A673 (cell line): ENCODE measurements around the gene OBSCN. TPM values are rescaled to one million over a fixed set of nuclear protein-coding genes. Genes with fewer than 3 reads are reported as not detected.

ENCODE experiments used
- BruUV-seq: library from RNA; stranded (reverse); fragments of 400-500 nt; replicated peaks from 2 replicates; lab custom pipeline; 2021; lab: Mats Ljungman, UMichigan
- CTCF ChIA-PET: fragments of 300-600 bp; sonication (Branson Sonifier 250); formaldehyde crosslinking; loops from one replicate; lab custom pipeline; 2022; ENCODE audit warnings: antibody characterized with exemption; lab: Charles Lee
- POLR2A ChIA-PET: fragments of 300-600 bp; sonication (Branson Sonifier 250); formaldehyde crosslinking; loops from one replicate; lab custom pipeline; 2022; ENCODE audit warnings: antibody characterized with exemption; ENCODE audit not compliant: low non-redundant PET; lab: Charles Lee
- DNase-seq: peaks from one replicate; pipeline ENCODE4 v3.0.0-alpha.2; 2015; ENCODE audit warnings: low spot score
- H3K27ac ChIP-seq: fragments of 200-600 bp; sonication (generic); 2 replicates; pipeline ENCODE4 v1.5.1; 2016; ENCODE audit warnings: mixed run types, low read depth, mild to moderate bottlenecking, mixed read lengths, antibody characterized with exemption, low read length; ENCODE audit not compliant: poor library complexity, severe bottlenecking
- H3K27me3 ChIP-seq: fragments of 200-600 bp; sonication (generic); replicated peaks from 2 replicates; pipeline ENCODE4 v1.6.1; 2017; ENCODE audit warnings: mixed run types, low read depth, mild to moderate bottlenecking, mixed read lengths, antibody characterized with exemption, low read length; ENCODE audit not compliant: insufficient read depth, poor library complexity
- H3K36me3 ChIP-seq: fragments of 200-600 bp; sonication (generic); 2 replicates; pipeline ENCODE4 v1.6.1; 2016; ENCODE audit warnings: mixed run types, mild to moderate bottlenecking, mixed read lengths, antibody characterized with exemption, low read length; ENCODE audit not compliant: insufficient read depth, poor library complexity, severe bottlenecking
- H3K4me1 ChIP-seq: fragments of 200-600 bp; sonication (generic); 2 replicates; pipeline ENCODE4 v1.6.1; 2017; ENCODE audit warnings: mixed run types, mild to moderate bottlenecking, mixed read lengths, antibody characterized with exemption, low read length; ENCODE audit not compliant: insufficient read depth, poor library complexity, severe bottlenecking
- H3K4me3 ChIP-seq: fragments of 200-600 bp; sonication (generic); 2 replicates; pipeline ENCODE4 v1.5.1; 2016; ENCODE audit warnings: low read depth, mixed run types, mild to moderate bottlenecking, mixed read lengths, low read length; ENCODE audit not compliant: poor library complexity, severe bottlenecking
- H3K9me3 ChIP-seq: fragments of 200-600 bp; sonication (generic); 2 replicates; pipeline ENCODE4 v1.6.1; 2016; ENCODE audit warnings: mixed run types, low read depth, mild to moderate bottlenecking, mixed read lengths, antibody characterized with exemption, low read length; ENCODE audit not compliant: poor library complexity, severe bottlenecking
- CTCF ChIP-seq: fragments of 300-800, 200-600 bp; sonication (generic); conservative IDR thresholded peaks from 2 replicates; pipeline ENCODE4 v1.5.1; 2017; ENCODE audit warnings: low read depth, mild to moderate bottlenecking, antibody characterized with exemption, low read length, moderate library complexity, mixed read lengths
- EZH2 ChIP-seq: fragments of 200-600 bp; sonication (generic); IDR thresholded peaks from 2 replicates; pipeline ENCODE4 v1.6.1; 2017; ENCODE audit warnings: borderline replicate concordance, low read depth, mild to moderate bottlenecking, mixed read lengths, antibody characterized with exemption, low read length; ENCODE audit not compliant: poor library complexity, severe bottlenecking
- intact Hi-C: fragments of 100-400 bp; cut with micrococcal nuclease; formaldehyde crosslinking; loops from one replicate; pipeline ENCODE4 v1.10.0; 2022; ENCODE audit not compliant: unreplicated experiment
- total RNA-seq: library from RNA; stranded (reverse); gene quantifications from 2 replicates; pipeline ENCODE4 v1.2.3, GENCODE V29; 2021

OBSCN gene
- total RNA-seq, 1 experiment from 2014 or later: 37.7 TPM

GRCh38 chr1:228263636-228264035 is 55.8 kb downstream of the OBSCN start:
- H3K4me3 ChIP-seq: no peak overlapping the region
- POLR2A ChIA-PET: no interaction called here
- no peaks in the 10 kb centered on the region for H3K27me3 ChIP-seq
- TF ChIP-seq CTCF (no peak), EZH2 (no peak)
- H3K36me3 ChIP-seq: peaks cover 13% of the 10 kb centered on the region
- CTCF ChIA-PET: no interaction called here
- peaks cover 11% of the 10 kb centered on the region for H3K9me3 ChIP-seq
- H3K27ac ChIP-seq: no peak overlapping the region
- no TSS peak for BruUV-seq
- intact Hi-C loops: no loop called here
- DNase-seq: no peak
- no peaks in the 10 kb centered on the region for H3K4me1 ChIP-seq

GRCh38 chr1:228264090-228264829 is 56.4 kb downstream of the OBSCN start:
- H3K4me1 ChIP-seq: no peaks in the 10 kb centered on the region
- H3K9me3 ChIP-seq: peaks cover 11% of the 10 kb centered on the region
- no peak overlapping the region for H3K27ac ChIP-seq
- H3K27me3 ChIP-seq: no peaks in the 10 kb centered on the region
- TF ChIP-seq CTCF (no peak), EZH2 (no peak)
- no peak overlapping the region for H3K4me3 ChIP-seq
- no peak for DNase-seq
- intact Hi-C loops: no loop called here
- H3K36me3 ChIP-seq: peaks cover 8% of the 10 kb centered on the region
- no TSS peak for BruUV-seq
- CTCF ChIA-PET: no interaction called here
- POLR2A ChIA-PET: no interaction called here

- Histone ChIP-seq H3K4me1 (no peaks in the 10 kb centered on the region), H3K9me3 (peaks cover 11% of the 10 kb centered on the region), H3K27ac (no peak overlapping the region), H3K27me3 (no peaks in the 10 kb centered on the region), H3K36me3 (peaks cover 8% of the 10 kb centered on the region), H3K4me3 (no peak overlapping the region)
- TF ChIP-seq CTCF (no peak), EZH2 (no peak)
- ChIA-PET CTCF (no interaction called here), POLR2A (no interaction called here)
- DNase-seq: no peak
- BruUV-seq: no TSS peak
- intact Hi-C loops: no loop called here
Measured at GRCh38 chr1:228265167-228265566, 57.3 kb downstream of the OBSCN start.
